ENCODE data around the gene COX4I2. TPM values are rescaled to one million over a fixed set of nuclear protein-coding genes. Genes with fewer than 3 reads are reported as not detected.
"Not testable (repeated sequence)": the region's sequence is repeated elsewhere in the genome, so short reads cannot be mapped to it uniquely, and the experiment has no call there.

The COX4I2 gene
- total RNA-seq, 1 donor from 2014 or later, result 7.6 TPM

GRCh38 chr20:31605902-31606803, 31.6 kb upstream of the COX4I2 start:
- TF ChIP-seq, protein P1, sequence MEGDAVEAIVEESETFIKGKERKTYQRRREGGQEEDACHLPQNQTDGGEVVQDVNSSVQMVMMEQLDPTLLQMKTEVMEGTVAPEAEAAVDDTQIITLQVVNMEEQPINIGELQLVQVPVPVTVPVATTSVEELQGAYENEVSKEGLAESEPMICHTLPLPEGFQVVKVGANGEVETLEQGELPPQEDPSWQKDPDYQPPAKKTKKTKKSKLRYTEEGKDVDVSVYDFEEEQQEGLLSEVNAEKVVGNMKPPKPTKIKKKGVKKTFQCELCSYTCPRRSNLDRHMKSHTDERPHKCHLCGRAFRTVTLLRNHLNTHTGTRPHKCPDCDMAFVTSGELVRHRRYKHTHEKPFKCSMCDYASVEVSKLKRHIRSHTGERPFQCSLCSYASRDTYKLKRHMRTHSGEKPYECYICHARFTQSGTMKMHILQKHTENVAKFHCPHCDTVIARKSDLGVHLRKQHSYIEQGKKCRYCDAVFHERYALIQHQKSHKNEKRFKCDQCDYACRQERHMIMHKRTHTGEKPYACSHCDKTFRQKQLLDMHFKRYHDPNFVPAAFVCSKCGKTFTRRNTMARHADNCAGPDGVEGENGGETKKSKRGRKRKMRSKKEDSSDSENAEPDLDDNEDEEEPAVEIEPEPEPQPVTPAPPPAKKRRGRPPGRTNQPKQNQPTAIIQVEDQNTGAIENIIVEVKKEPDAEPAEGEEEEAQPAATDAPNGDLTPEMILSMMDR (IDR thresholded peaks at IDR 0.05; ENCODE audit: borderline replicate concordance), result no peak
- DNase-seq, result no peak
- Histone ChIP-seq H3K36me3 (no peaks in the 10 kb centered on the region), H3K9me3 (replicated peaks) (no peaks in the 10 kb centered on the region), H3K4me1 (peaks cover 68% of the 10 kb centered on the region), H3K27me3 (ENCODE audit: low read depth) (peaks cover 4% of the 10 kb centered on the region), H3K4me3 (peak overlapping the region; percentile 78), H3K27ac (replicated peaks) (peak overlapping the region; percentile 93)
- intact Hi-C loops (cut with micrococcal nuclease), result loop anchor here (2.0 kb wide), 1 partner anchor 33 kb away; no protein-coding TSS in a partner anchor

GRCh38 chr20:31606804-31607639, 30.7 kb upstream of the COX4I2 start:
- Histone ChIP-seq H3K4me3 (peak overlapping the region; percentile 78), H3K9me3 (replicated peaks) (no peaks in the 10 kb centered on the region), H3K4me1 (peaks cover 75% of the 10 kb centered on the region), H3K36me3 (no peaks in the 10 kb centered on the region), H3K27ac (replicated peaks) (peak overlapping the region; percentile 93), H3K27me3 (ENCODE audit: low read depth) (peaks cover 4% of the 10 kb centered on the region)
- DNase-seq, result no peak
- TF ChIP-seq, protein P1 (IDR thresholded peaks at IDR 0.05; ENCODE audit: borderline replicate concordance), result no peak
- intact Hi-C loops (cut with micrococcal nuclease), result no loop called here

DNA sequence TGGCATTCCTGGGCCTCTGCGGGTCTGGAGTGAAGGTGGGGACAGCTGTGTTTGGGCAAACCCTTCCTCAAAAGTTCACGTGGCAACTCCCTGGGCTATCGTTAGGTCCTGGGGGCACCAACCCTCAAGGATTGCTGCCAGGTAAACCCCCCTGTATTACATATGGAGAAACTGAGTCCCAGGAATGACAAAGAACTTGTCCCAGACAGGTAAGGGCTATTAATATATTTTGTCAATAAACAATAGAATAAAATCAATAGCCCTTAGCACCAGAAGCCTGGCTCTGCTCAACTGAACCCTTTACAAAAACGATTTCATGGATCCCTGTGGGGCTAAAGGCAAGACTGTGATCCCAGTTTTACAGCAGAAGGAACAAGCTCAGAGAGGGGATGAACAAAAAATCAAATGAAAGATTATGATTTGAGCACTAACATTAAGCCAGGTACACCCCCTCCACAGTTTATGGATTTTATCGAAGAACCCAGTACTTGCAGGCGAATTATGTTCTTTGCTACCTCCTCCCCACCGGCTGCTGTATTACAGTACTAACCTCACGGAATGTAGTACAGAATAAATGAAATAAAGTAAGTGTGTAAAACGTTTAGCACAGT, 30.0 kb upstream of the COX4I2 start:
- Histone ChIP-seq H3K27me3 (ENCODE audit: low read depth) (peaks cover 4% of the 10 kb centered on the region), H3K4me1 (peaks cover 82% of the 10 kb centered on the region), H3K27ac (replicated peaks) (peak overlapping the region; percentile 93), H3K36me3 (no peaks in the 10 kb centered on the region), H3K4me3 (peak overlapping the region; percentile 78), H3K9me3 (replicated peaks) (no peaks in the 10 kb centered on the region)
- DNase-seq, result no peak
- intact Hi-C loops (cut with micrococcal nuclease), result no loop called here
- TF ChIP-seq, protein P1 (IDR thresholded peaks at IDR 0.05; ENCODE audit: borderline replicate concordance), result no peak

DNA sequence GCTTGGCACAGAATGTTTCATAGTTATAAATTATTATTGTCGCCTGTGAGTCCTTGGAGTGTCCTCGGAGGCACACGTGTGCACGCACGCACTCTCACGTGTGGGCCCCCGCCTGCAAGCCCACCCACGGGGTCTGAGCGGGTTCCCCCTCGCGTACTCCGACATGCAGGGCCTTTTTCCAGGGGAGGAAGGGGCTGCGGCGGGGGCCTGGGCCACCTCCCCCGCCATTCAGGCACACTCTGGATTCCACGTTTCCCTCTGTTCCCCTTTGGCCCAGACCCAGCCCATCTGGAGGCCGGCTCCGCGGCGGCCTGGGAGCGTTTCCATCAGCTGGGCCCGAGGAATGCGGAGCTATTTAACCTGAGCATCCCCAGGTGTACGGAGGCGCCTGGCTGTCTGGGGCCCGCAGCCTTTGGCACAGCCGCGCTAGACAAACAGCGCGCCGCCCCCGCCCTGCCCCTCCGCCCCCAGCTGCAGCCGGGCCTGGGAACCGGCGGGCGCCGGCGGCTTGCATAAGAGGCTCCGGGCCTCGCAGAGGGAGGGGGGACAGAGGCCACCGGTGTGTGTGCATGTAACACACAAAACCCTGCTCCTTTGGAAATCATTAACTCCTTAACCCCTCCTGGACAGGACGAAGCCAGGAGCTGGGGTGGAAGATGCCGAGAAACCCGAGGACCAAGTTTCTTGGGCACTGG, 29.3 kb upstream of the COX4I2 start:
- Histone ChIP-seq H3K27me3 (ENCODE audit: low read depth) (peaks cover 4% of the 10 kb centered on the region), H3K27ac (replicated peaks) (peak overlapping the region; percentile 93), H3K36me3 (no peaks in the 10 kb centered on the region), H3K4me1 (peaks cover 82% of the 10 kb centered on the region), H3K4me3 (peak overlapping the region; percentile 78), H3K9me3 (replicated peaks) (no peaks in the 10 kb centered on the region)
- DNase-seq, result peak; percentile 80
- TF ChIP-seq, protein P1 (IDR thresholded peaks at IDR 0.05; ENCODE audit: borderline replicate concordance), result no peak
- intact Hi-C loops (cut with micrococcal nuclease), result no loop called here

DNA sequence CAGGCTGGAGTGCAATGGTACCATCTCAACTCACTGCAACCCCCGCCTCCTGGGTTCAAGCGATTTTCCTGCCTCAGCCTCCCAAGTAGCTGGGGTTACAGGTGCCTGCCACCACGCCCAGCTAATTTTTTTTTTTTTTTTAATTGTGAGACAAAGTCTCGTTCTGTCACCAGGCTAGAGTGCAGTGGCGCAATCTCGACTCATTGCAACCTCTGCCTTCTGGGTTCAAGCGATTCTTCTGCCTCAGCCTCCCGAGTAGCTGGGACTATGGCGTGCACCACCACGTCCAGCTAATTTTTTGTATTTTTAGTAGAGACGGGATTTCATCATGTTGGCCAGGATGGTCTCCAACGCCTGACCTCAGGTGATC, 25.5 kb upstream of the COX4I2 start:
- not testable (repeated sequence) for DNase-seq; H3K36me3 ChIP-seq; H3K27me3 ChIP-seq (ENCODE audit: low read depth); H3K4me3 ChIP-seq; H3K9me3 ChIP-seq (replicated peaks)
- peak overlapping the region; percentile 93 for H3K27ac ChIP-seq (replicated peaks)
- intact Hi-C loops (cut with micrococcal nuclease), result loop anchor here (2.0 kb wide), 1 partner anchor 49 kb away; no protein-coding TSS in a partner anchor
- H3K4me1 ChIP-seq, result peaks cover 46% of the 10 kb centered on the region

Measured in left ventricle myocardium inferior (tissue), 1 donor.